ENCODE measurements around the gene SNRK. TPM values are rescaled to one million over a fixed set of nuclear protein-coding genes. Genes with fewer than 3 reads are reported as not detected.

Gene SNRK
- total and polyA plus RNA-seq, 2 donors (not counting 3 experiments of a cell fraction or from before 2014, with no cell fraction given), result 43.3 to 99.9 TPM

GRCh38 chr3:43371494-43371893 is 85.2 kb downstream of the SNRK start:
- H3K4me1 ChIP-seq (ENCODE audit: control insufficient read depth, extremely low read depth, insufficient read depth, low read length), result peaks cover 8% of the 10 kb centered on the region
- H3K9me1 ChIP-seq (replicated peaks; ENCODE audit: control insufficient read depth, extremely low read depth, insufficient read depth, low read length), result no peaks in the 10 kb centered on the region
- no peaks in the 10 kb centered on the region for H4K20me1 ChIP-seq (replicated peaks; ENCODE audit: control insufficient read depth, extremely low read depth, insufficient read depth, low read length)
- CTCF ChIA-PET, result no interaction called here
- H3K79me2 ChIP-seq (ENCODE audit: control insufficient read depth, insufficient read depth, low read length), result no peaks in the 10 kb centered on the region
- FAIRE-seq, result no peak
- no peaks in the 10 kb centered on the region for H3K9me3 ChIP-seq (replicated peaks; ENCODE audit: control insufficient read depth, insufficient read depth, low read length)
- no peak overlapping the region for H3K27ac ChIP-seq (ENCODE audit: insufficient read depth, low read depth, low read length)
- H2AFZ ChIP-seq (ENCODE audit: low read depth, low read length), result no peak overlapping the region
- no peak for DNase-seq (ENCODE audit: low read depth, low spot score)
- POLR2A ChIA-PET, result no interaction called here
- BruUV-seq (replicated peaks), result no TSS peak
- no peak overlapping the region for H3K9ac ChIP-seq (replicated peaks; ENCODE audit: extremely low read depth, insufficient read depth, low read length)
- H3K36me3 ChIP-seq (ENCODE audit: control insufficient read depth in 2 of 2, extremely low read depth in 1 of 2, insufficient read depth in 2 of 2, low read length in 2 of 2), result no peaks in the 10 kb centered on the region
- dilution Hi-C loops (cut with MboI; ENCODE audit: extremely low pct_ligation_motif_present, low sequenced_read_pairs), result no loop called here
- H3K27me3 ChIP-seq (ENCODE audit: control insufficient read depth in 2 of 2, insufficient read depth in 2 of 2, low read length in 2 of 2), result no peaks in the 10 kb centered on the region
- no peak for TF ChIP-seq POLR2AphosphoS5 (IDR thresholded peaks at IDR 0.05; ENCODE audit: insufficient read depth, low read depth, low read length)
- TF ChIP-seq EZH2 (IDR thresholded peaks at IDR 0.05; ENCODE audit: borderline replicate concordance, low read depth, low read length, severe bottlenecking), result no peak
- no peak for TF ChIP-seq POLR2A (IDR thresholded peaks at IDR 0.05; ENCODE audit: low read depth, low read length)
- no peak for TF ChIP-seq MYC (IDR thresholded peaks at IDR 0.05; ENCODE audit: low read depth, low read length)
- TF ChIP-seq MAX (IDR thresholded peaks at IDR 0.05; ENCODE audit: insufficient read depth, insufficient read length), result no peak
- no peak for TF ChIP-seq FOS (IDR thresholded peaks at IDR 0.05; ENCODE audit: borderline replicate concordance, insufficient read depth, low read length)
- TF ChIP-seq GATA2 (IDR thresholded peaks at IDR 0.05; ENCODE audit: insufficient read depth, insufficient read length, low read depth, low read length), result no peak
- TF ChIP-seq JUN (IDR thresholded peaks at IDR 0.05; ENCODE audit: borderline replicate concordance, insufficient read depth, insufficient read length, low read depth), result no peak
- TF ChIP-seq CTCF (IDR thresholded peaks at IDR 0.05; ENCODE audit: extremely low read depth in 1 of 2, insufficient read depth in 1 of 2, low read depth in 1 of 2, low read length in 2 of 2), result no peak
- H3K4me2 ChIP-seq (ENCODE audit: insufficient read depth, low read length), result no peak overlapping the region
- H3K4me3 ChIP-seq (replicated peaks in 1 of 3; ENCODE audit: insufficient read depth in 1 of 3, low read depth in 1 of 3, low read length in 3 of 3), result no peak overlapping the region
- intact Hi-C loops (cut with micrococcal nuclease), result no loop called here

All from endothelial cell of umbilical vein (primary cell).